Spleen (tissue), 11 donors: ENCODE measurements around the gene GLTP. TPM values are rescaled to one million over a fixed set of nuclear protein-coding genes. Genes with fewer than 3 reads are reported as not detected.

Experiments used
- DNase-seq: peaks from one replicate; pipeline ENCODE4 v3.0.0-alpha.2; 2020
- H3K27ac ChIP-seq, 8 donors: fragments of 200-600 bp; sonication (generic) in 7 of 8; 1 replicate in 4 of 8; 2 replicates in 4 of 8; pipeline versions ENCODE4 v1.5.0 to v1.8.0; 2016 to 2021; ENCODE audit warnings: inconsistent platforms in 4 of 8, mild to moderate bottlenecking in 4 of 8, moderate library complexity in 1 of 8
- H3K27me3 ChIP-seq, 7 donors: fragments of 200-600 bp; sonication (generic) in 6 of 7; replicated peaks in 1 of 7; 1 replicate in 4 of 7; 2 replicates in 3 of 7; pipeline versions ENCODE4 v1.5.0 to v1.8.0; 2016 to 2021; ENCODE audit warnings: inconsistent platforms in 3 of 7, mild to moderate bottlenecking in 1 of 7
- H3K36me3 ChIP-seq, 6 donors: fragments of 200-600 bp; sonication (generic) in 5 of 6; 1 replicate in 4 of 6; 2 replicates in 2 of 6; pipeline versions ENCODE4 v1.5.0 to v1.8.0; 2016 to 2021; ENCODE audit warnings: inconsistent platforms in 2 of 6
- H3K4me1 ChIP-seq, 6 donors: fragments of 200-600 bp; sonication (generic) in 5 of 6; 1 replicate in 3 of 6; 2 replicates in 3 of 6; pipeline versions ENCODE4 v1.5.0 to v1.8.0; 2016 to 2021; ENCODE audit warnings: inconsistent platforms in 3 of 6
- H3K4me3 ChIP-seq, 8 donors: fragments of 200-600 bp; sonication (generic) in 7 of 8; 1 replicate in 4 of 8; 2 replicates in 4 of 8; pipeline versions ENCODE4 v1.5.0 to v1.8.0; 2016 to 2021; ENCODE audit warnings: inconsistent platforms in 4 of 8, mild to moderate bottlenecking in 4 of 8, moderate library complexity in 2 of 8
- H3K9me3 ChIP-seq, 8 donors: fragments of 200-600 bp; sonication (generic) in 7 of 8; 1 replicate in 4 of 8; 2 replicates in 4 of 8; pipeline versions ENCODE4 v1.5.0 to v1.8.0; 2016 to 2021; ENCODE audit warnings: inconsistent platforms in 4 of 8
- POLR2A ChIP-seq, 3 donors: fragments of 450-650 bp; IDR thresholded peaks; one replicate each; pipeline ENCODE4 v1.5.1; 2017; ENCODE audit warnings: antibody characterized with exemption in 3 of 3, mild to moderate bottlenecking in 1 of 3
- POLR2AphosphoS5 ChIP-seq, 3 donors: sonication (generic); formaldehyde crosslinking; IDR thresholded peaks; one replicate each; pipeline ENCODE4 v1.5.1; 2017; ENCODE audit warnings: antibody characterized with exemption in 3 of 3
- WGBS, 5 donors: extraction: QIAGEN DNeasy Blood & Tissue Kit in 3 of 5; methylation state at CpG; one replicate each; pipeline versions ENCODE4 v1.1.5 to v1.1.7; 2013 to 2018; 5-methylcytosine and 5-hydroxymethylcytosine counted together
- intact Hi-C: fragments of 100-400 bp; cut with DNase I; formaldehyde crosslinking; loops from one replicate; pipeline ENCODE4 v1.15.0; 2023; ENCODE audit warnings: low total_unique reads
- microRNA-seq, 3 donors: library from miRNA; unstranded; fragments of <30 nt; microRNA quantifications; one replicate each; pipeline versions ENCODE4 to v1.1.0, GENCODE V29; 2019 to 2020
- polyA plus RNA-seq, 3 donors: library from polyadenylated mRNA; stranded (reverse); fragments of 200-250 nt; gene quantifications; one replicate each; pipeline ENCODE4 v1.2.1, GENCODE V29; 2013
- small RNA-seq, 4 donors: library from RNA; depleted of rRNA; stranded (forward); fragments of <200 nt; gene quantifications; one replicate each; pipeline ENCODE3, GENCODE V24; 2016
- total RNA-seq, 7 donors: library from RNA; depleted of rRNA in 3 of 7; stranded (reverse); fragments of >200 nt in 3 of 7; fragmentation: NEBNext Ultra II Directional in 4 of 7; extraction: Animal tissue kit (Norgen Biotek cat#: 25700) in 4 of 7; gene quantifications; one replicate each; pipeline versions ENCODE4 v1.1.0 to v1.2.1, GENCODE V29; 2016 to 2021
- TF ChIP-seq, protein P1 (sequence below), 11 experiments: fragments of 200-600 bp in 7 of 11; fragments of 450-650 bp in 4 of 11; sonication (generic) in 4 of 11; IDR thresholded peaks in 8 of 11; conservative IDR thresholded peaks in 3 of 11; 1 replicate in 7 of 11; 2 replicates in 4 of 11; pipeline versions ENCODE4 v1.4.0 to v1.8.0; 2016 to 2021; ENCODE audit warnings: antibody characterized with exemption in 11 of 11, inconsistent platforms in 4 of 11, mild to moderate bottlenecking in 1 of 11
- donor health status: healthy with polysubstance abuse.
- donor health status: DM: no; HTN: no; CAD: no; lungs with moderate emphysema.
- donor health status: DM: no; HTN: no; CAD: no.
- donor health status: Bipolar disorder and iron deficiency.
- donor health status: healthy.
- donor health status: DM: no; HTN: no; CAD: no.
- donor health status: DM: yes; HTN: yes; CAD: no.

GLTP gene
- total and polyA plus RNA-seq, 10 donors: 25.6 to 45.5 (median 31.8) TPM

DNA sequence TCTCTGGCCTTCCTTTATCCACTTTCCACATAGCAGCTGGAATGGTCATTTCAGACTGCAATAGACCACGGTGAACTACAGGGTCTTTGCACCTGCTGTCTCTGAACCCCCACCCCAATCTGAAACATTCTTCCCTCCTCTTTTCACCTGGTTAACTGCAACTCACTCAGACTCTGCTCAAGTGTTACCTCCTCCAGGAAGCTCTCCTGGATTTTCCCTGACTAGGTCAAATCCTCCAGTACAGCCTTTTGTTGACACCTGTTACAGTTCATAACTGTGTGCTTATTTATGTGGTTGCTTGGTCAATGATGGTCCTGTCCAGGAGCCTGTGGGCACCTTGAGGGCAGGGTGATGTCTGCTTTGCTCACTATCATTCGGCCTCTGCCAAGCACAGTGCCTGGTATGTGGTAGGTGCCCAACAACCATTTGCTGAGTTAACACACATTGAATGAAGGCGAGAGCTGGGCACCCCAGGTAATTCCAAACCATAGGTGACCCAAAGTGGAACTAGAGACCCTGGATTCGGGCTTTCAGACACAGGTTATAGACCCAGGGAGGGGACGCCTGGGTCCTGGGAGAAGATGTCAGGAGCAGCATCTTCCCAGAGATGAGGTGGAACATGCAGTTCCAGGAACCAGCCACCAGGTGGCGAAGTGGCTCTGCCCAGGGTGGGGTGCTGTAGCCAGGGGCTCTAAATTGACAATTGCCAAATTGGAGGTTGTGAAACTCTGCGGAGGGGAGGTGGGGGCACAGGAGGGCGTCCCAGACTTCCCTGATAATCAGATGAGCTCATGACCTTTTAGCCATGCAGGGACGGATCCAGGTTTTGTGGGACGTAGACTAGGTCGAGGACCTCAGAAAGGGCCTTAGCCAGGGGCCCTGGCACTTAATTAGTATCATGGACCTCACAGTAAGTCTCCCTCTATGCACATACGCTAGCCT lies 75.2 kb downstream of the GLTP start:
- no peak overlapping the region for H3K27ac ChIP-seq
- H3K9me3 ChIP-seq: no peaks in the 10 kb centered on the region
- intact Hi-C loops: loop anchor here (5.0 to 10.0 kb wide), 2 partner anchors 37 to 80 kb away; partner anchors contain the start of gene GLTP
- H3K4me1 ChIP-seq: peaks cover 0 to 7% (median 4%) of the 10 kb centered on the region in 6 donors
- no peak overlapping the region for H3K4me3 ChIP-seq
- no peaks in the 10 kb centered on the region for H3K36me3 ChIP-seq
- H3K27me3 ChIP-seq: no peaks in the 10 kb centered on the region
- DNase-seq: peak; percentile 92
- WGBS, 5 donors: 42 to 47% (median 44%) methylated on average over 11 to 12 of the region's 12 CpGs
- TF ChIP-seq, protein P1, sequence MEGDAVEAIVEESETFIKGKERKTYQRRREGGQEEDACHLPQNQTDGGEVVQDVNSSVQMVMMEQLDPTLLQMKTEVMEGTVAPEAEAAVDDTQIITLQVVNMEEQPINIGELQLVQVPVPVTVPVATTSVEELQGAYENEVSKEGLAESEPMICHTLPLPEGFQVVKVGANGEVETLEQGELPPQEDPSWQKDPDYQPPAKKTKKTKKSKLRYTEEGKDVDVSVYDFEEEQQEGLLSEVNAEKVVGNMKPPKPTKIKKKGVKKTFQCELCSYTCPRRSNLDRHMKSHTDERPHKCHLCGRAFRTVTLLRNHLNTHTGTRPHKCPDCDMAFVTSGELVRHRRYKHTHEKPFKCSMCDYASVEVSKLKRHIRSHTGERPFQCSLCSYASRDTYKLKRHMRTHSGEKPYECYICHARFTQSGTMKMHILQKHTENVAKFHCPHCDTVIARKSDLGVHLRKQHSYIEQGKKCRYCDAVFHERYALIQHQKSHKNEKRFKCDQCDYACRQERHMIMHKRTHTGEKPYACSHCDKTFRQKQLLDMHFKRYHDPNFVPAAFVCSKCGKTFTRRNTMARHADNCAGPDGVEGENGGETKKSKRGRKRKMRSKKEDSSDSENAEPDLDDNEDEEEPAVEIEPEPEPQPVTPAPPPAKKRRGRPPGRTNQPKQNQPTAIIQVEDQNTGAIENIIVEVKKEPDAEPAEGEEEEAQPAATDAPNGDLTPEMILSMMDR (IDR thresholded peaks at IDR 0.05 in 8 of 11, conservative IDR thresholded peaks at IDR 0.05 in 3 of 11): peak; percentile 88 to 98 (median 93)
- no peak for TF ChIP-seq POLR2A (IDR thresholded peaks at IDR 0.05)
- TF ChIP-seq POLR2AphosphoS5 (IDR thresholded peaks at IDR 0.05): peak in 1 of 3 donors; percentile 15

GRCh38 chr12:109803678-109804077 lies 76.7 kb downstream of the GLTP start:
- intact Hi-C loops: loop anchor here (10.0 kb wide), 1 partner anchor 81 kb away; the partner anchor contains the start of gene GLTP

DNA sequence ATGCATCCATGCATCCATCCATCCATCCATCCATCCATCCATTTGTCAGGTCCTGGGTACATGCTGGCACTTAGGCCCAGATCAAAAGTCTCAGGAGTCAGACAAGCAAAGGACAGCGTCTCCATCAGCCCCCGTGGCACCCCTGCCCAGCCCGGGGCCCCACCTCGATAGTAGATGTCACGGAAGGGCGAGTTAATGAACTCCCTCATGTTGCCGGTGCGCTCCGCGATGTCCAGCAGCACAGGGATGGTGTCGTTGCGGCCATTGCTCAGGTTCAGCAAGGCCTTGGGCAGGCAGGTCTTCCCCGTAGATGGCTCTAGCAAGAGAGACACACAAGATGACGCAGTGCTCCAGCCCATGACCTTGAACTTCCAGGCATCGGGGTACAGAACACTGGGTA lies 77.5 kb downstream of the GLTP start:
- H3K27ac ChIP-seq: no peak overlapping the region
- H3K36me3 ChIP-seq: no peaks in the 10 kb centered on the region
- DNase-seq: no peak
- 90 to 98% (median 92%) methylated on average over 15 of the region's 15 CpGs for WGBS, 5 donors
- intact Hi-C loops: loop anchor here (10.0 kb wide), 1 partner anchor 82 kb away; the partner anchor contains the start of gene GLTP
- H3K4me1 ChIP-seq: peaks cover 0 to 11% (median 4%) of the 10 kb centered on the region in 6 donors
- no peaks in the 10 kb centered on the region for H3K9me3 ChIP-seq
- H3K27me3 ChIP-seq: no peaks in the 10 kb centered on the region
- TF ChIP-seq POLR2A (IDR thresholded peaks at IDR 0.05): no peak
- TF ChIP-seq, protein P1 (IDR thresholded peaks at IDR 0.05 in 8 of 11, conservative IDR thresholded peaks at IDR 0.05 in 3 of 11): no peak
- no peak for TF ChIP-seq POLR2AphosphoS5 (IDR thresholded peaks at IDR 0.05)
- H3K4me3 ChIP-seq: no peak overlapping the region

More at GRCh38 chr12:109803678-109804077, 76.7 kb downstream of the GLTP start:
- Histone ChIP-seq H3K9me3 (no peaks in the 10 kb centered on the region), H3K4me1 (peaks cover 0 to 7% (median 4%) of the 10 kb centered on the region in 6 donors), H3K36me3 (no peaks in the 10 kb centered on the region), H3K27ac (no peak overlapping the region), H3K4me3 (no peak overlapping the region), H3K27me3 (no peaks in the 10 kb centered on the region)
- no peak for DNase-seq
- no peak for TF ChIP-seq POLR2A (IDR thresholded peaks at IDR 0.05)
- no peak for TF ChIP-seq POLR2AphosphoS5 (IDR thresholded peaks at IDR 0.05)
- TF ChIP-seq, protein P1 (IDR thresholded peaks at IDR 0.05 in 8 of 11, conservative IDR thresholded peaks at IDR 0.05 in 3 of 11): no peak
- WGBS, 5 donors: 81 to 90% (median 83%) methylated on average over 3 of the region's 3 CpGs

Small RNA genes within 50 kb of the gene (microRNA-seq; reads per million reads assigned to microRNA genes)
- 0 to 0.28 (median 0) reads per million in 3 donors for gene MIR4497

Small RNA genes within 50 kb of the gene (small RNA-seq; reads per million reads assigned to genes)
- gene MIR4497 (0 reads per million in 4 donors), gene RN7SL441P (0 reads per million in 4 donors)

Other genes with a start within 250 kb of the GLTP start
- 10 to 100 TPM; 13.9 to 30.7 (median 21.5) TPM for gene FAM222A, start 166.7 kb downstream of the GLTP start, total RNA-seq
- gene FAM222A, start 166.7 kb downstream of the GLTP start, polyA plus RNA-seq: 1 to 10 TPM; 1.3 to 5.2 (median 2.1) TPM
- gene TRPV4, start 47.1 kb downstream of the GLTP start, total RNA-seq: 1 to 10 TPM; 3.9 to 8.0 (median 5.0) TPM
- 1 to 10 TPM in 2 of 3 donors, under 1 TPM in 1; 0.49 to 1.2 (median 1.1) TPM for gene TRPV4, start 47.1 kb downstream of the GLTP start, polyA plus RNA-seq
- gene TCHP, start 19.7 kb upstream of the GLTP start, total RNA-seq: 10 to 100 TPM; 21.8 to 35.9 (median 29.0) TPM
- gene TCHP, start 19.7 kb upstream of the GLTP start, polyA plus RNA-seq: 10 to 100 TPM in 1 of 3 donors, 1 to 10 TPM in 2; 7.3 to 12.5 (median 7.6) TPM
- gene GIT2, start 115.8 kb upstream of the GLTP start, total RNA-seq: 100 to 1,000 TPM; 101 to 169 (median 129) TPM
- gene GIT2, start 115.8 kb upstream of the GLTP start, polyA plus RNA-seq: 10 to 100 TPM; 26.5 to 35.5 (median 32.0) TPM
- 100 to 1,000 TPM in 4 of 7 donors, 10 to 100 TPM in 3; 88.0 to 134 (median 110) TPM for gene ANKRD13A, start 118.9 kb upstream of the GLTP start, total RNA-seq
- gene ANKRD13A, start 118.9 kb upstream of the GLTP start, polyA plus RNA-seq: 10 to 100 TPM; 32.9 to 46.8 (median 46.6) TPM
- 10 to 100 TPM; 12.9 to 19.9 (median 17.8) TPM for gene C12orf76, start 168.0 kb upstream of the GLTP start, total RNA-seq
- gene C12orf76, start 168.0 kb upstream of the GLTP start, polyA plus RNA-seq: 10 to 100 TPM; 15.2 to 21.5 (median 16.4) TPM
- gene IFT81, start 243.8 kb upstream of the GLTP start, total RNA-seq: 10 to 100 TPM in 1 of 7 donors, 1 to 10 TPM in 6; 4.5 to 10.1 (median 6.3) TPM
- gene IFT81, start 243.8 kb upstream of the GLTP start, polyA plus RNA-seq: 1 to 10 TPM; 1.8 to 2.9 (median 2.8) TPM